Measurements from ENCODE around the gene TMEM220. TPM values are rescaled to one million over a fixed set of nuclear protein-coding genes. Genes with fewer than 3 reads are reported as not detected.

Gene TMEM220
- total RNA-seq: 1 to 10 TPM; 5.5 to 6.5 TPM

DNA sequence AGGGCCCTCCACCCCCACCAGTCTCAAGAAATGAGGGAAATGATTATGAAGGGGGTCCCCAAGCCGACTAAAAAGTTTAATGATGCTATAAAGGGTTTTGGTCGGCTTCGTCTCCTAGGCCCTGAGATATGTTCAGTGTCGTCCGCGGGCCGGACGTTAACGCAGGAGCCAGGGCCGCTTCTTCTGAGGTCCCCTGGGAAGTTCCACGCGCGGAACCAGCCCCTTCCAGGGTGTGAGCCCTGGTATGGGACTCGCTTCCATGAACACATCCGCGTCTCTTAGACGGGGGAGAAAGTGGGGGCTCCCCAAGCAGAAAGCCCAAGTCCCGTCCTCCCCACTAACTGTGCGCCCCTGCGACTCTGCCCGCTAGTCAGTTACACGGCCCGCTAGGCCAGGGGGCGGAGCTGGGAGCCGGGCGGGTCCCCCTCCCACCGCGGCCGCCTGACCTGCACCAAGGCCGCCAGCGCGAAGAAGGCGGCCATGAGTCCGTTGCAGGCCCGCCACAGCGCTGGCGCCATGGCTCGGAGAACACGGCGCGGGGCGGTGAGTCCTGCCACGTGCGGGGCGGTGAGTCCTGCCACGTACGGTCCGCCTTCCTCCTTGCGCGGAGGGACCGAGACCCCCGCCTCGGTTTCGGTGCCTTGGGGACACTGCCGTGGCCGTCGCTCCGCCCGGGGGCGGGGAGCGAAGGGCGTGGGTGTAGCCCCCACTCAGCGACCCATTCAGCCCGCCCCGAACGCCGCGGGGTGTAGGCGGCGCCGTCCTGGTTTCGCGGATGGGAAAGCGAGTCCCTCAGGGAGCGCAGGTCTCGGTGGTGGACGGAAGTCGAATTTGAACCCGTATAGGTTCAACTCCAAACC lies at the start of gene TMEM220:
TMEM220 (minus strand) TSS at position 690 of the 860 bp plus-strand sequence; CDS start at position 518, 172 bp downstream.
- Histone ChIP-seq H3K27me3 (no peaks in the 10 kb centered on the region), H3K27ac (peak within 1 kb of the TSS; percentile 90 to 95), H3K36me3 (no peaks in the 10 kb centered on the region), H3K4me1 (peaks cover 0 to 7% of the 10 kb centered on the region in 2 donors), H3K4me3 (peak within 1 kb of the TSS; percentile 67 to 76), H3K9me3 (no peaks in the 10 kb centered on the region)
- peak; percentile 85 for DNase-seq (ENCODE audit: low spot score)
- TF ChIP-seq, protein P1, sequence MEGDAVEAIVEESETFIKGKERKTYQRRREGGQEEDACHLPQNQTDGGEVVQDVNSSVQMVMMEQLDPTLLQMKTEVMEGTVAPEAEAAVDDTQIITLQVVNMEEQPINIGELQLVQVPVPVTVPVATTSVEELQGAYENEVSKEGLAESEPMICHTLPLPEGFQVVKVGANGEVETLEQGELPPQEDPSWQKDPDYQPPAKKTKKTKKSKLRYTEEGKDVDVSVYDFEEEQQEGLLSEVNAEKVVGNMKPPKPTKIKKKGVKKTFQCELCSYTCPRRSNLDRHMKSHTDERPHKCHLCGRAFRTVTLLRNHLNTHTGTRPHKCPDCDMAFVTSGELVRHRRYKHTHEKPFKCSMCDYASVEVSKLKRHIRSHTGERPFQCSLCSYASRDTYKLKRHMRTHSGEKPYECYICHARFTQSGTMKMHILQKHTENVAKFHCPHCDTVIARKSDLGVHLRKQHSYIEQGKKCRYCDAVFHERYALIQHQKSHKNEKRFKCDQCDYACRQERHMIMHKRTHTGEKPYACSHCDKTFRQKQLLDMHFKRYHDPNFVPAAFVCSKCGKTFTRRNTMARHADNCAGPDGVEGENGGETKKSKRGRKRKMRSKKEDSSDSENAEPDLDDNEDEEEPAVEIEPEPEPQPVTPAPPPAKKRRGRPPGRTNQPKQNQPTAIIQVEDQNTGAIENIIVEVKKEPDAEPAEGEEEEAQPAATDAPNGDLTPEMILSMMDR (IDR thresholded peaks at IDR 0.05): no peak

DNA sequence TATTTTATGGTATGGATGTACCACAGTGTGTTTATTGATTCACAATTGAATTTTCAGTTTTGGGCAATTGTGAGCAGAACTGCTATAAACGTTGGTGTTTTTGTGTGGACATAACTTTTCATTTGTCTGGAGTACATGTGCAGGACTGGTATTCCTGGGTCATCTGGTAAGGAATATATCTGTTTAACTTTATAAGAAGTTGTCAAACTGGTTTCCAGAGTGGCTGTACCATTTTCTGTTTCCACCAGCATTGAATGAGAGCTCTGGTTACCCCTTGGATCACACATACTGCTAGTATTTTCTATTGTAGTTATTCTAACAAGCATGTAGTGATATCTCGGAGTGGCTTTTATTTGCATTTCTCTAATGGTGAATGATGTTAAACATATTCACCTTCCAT lies 49.8 kb upstream of the TMEM220 start:
- H3K9me3 ChIP-seq: peaks cover 0 to 9% of the 10 kb centered on the region in 2 donors
- no peak for DNase-seq (ENCODE audit: low spot score)
- TF ChIP-seq, protein P1 (IDR thresholded peaks at IDR 0.05): no peak
- H3K4me1 ChIP-seq: no peaks in the 10 kb centered on the region
- H3K27me3 ChIP-seq: no peaks in the 10 kb centered on the region
- H3K4me3 ChIP-seq: no peak overlapping the region
- H3K36me3 ChIP-seq: no peaks in the 10 kb centered on the region
- no peak overlapping the region for H3K27ac ChIP-seq

DNA sequence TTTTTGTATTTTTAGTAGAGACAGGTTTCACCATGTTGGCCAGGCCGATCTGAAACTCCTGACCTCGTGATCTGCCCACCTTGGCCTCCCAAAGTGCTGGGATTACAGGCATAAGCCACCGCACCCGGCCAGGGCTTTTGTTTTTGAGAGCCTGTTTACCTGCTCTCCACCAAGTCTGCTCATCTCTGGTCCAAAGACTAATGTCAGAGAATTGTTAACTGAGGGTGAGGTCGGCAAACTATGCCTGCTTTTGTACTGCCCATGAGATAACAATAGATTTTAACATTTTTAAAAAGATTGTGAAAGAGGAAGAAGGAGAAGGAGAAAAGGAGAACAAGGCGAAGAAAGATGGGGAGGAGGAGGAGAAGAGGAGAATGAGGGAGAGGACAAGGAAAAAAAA lies 48.1 kb upstream of the TMEM220 start:
- Histone ChIP-seq H3K9me3 (peaks cover 0 to 5% of the 10 kb centered on the region in 2 donors), H3K4me3 (no peak overlapping the region), H3K4me1 (no peaks in the 10 kb centered on the region), H3K27ac (no peak overlapping the region), H3K36me3 (no peaks in the 10 kb centered on the region), H3K27me3 (no peaks in the 10 kb centered on the region)
- TF ChIP-seq, protein P1 (IDR thresholded peaks at IDR 0.05): no peak
- DNase-seq (ENCODE audit: low spot score): no peak

DNA sequence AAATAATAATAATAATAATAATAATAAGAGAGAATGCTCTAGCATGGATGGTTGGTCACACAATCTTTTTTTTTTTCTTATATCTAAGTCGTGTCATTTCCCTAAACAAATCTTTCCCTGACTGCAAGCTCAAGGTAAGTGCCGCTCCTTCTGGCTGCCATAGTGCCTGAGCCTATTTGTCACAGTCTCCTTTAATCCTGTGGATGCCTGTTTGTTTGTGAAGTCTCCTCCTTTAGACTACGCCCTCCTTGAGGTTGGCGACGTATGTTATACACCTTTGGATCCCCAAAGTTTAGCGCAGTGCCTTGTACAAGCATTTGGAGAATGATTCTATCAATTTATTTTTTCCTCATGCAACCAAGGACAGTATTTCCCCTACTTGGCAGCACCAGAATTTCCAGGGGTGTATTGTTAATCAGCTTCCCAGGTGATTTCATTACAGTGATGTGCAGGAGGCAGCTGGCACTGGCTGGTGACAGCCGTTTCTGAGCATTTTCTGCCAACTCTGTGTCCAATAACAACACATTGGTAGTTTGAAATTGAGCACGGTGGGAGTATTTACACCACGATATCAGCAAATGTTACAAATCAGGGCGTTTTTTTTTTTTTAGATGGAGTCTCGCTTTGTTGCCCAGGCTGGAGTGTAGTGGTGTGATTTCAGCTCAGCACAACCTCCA lies 47.4 kb upstream of the TMEM220 start:
- no peak overlapping the region for H3K27ac ChIP-seq
- TF ChIP-seq, protein P1 (IDR thresholded peaks at IDR 0.05): no peak

DNA sequence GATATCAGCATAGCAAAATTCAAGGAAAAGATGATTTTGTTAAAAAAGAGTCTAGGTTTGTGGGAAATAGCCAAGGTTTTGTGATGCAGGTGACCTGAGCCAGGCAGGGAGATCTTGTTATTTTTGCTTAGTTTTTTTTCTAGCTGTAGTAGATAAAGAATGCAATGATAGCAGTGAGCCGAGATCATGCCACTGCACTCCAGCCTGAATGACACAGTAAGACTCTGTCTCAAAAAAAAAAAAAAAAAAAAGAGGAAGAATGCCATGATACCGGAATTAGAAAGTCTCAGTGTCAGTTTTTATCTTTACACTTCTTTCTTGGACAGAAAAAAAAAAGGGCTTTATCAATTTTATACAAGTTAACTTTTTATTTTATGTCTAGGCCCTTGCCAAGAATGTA lies 46.6 kb upstream of the TMEM220 start:
- H3K4me3 ChIP-seq: no peak overlapping the region
- TF ChIP-seq, protein P1 (IDR thresholded peaks at IDR 0.05): no peak
- no peaks in the 10 kb centered on the region for H3K27me3 ChIP-seq
- H3K9me3 ChIP-seq: peaks cover 0 to 11% of the 10 kb centered on the region in 2 donors
- H3K27ac ChIP-seq: no peak overlapping the region
- H3K4me1 ChIP-seq: no peaks in the 10 kb centered on the region
- H3K36me3 ChIP-seq: no peaks in the 10 kb centered on the region
- no peak for DNase-seq (ENCODE audit: low spot score)

More for the DNA sequence above, 47.4 kb upstream of the TMEM220 start:
- DNase-seq (ENCODE audit: low spot score): no peak
- no peak overlapping the region for H3K4me3 ChIP-seq
- H3K9me3 ChIP-seq: peaks cover 0 to 4% of the 10 kb centered on the region in 2 donors
- H3K27me3 ChIP-seq: no peaks in the 10 kb centered on the region
- no peaks in the 10 kb centered on the region for H3K4me1 ChIP-seq
- no peaks in the 10 kb centered on the region for H3K36me3 ChIP-seq

All from right atrium auricular region (tissue), 2 donors.